GM19099 (cell line): Measurements from ENCODE around the gene HDAC4.

ENCODE experiments used
- POLR2A ChIP-seq: IDR thresholded peaks from 3 replicates; pipeline ENCODE4 v1.6.1; 2011; ENCODE audit warnings: low read depth; ENCODE audit not compliant: insufficient read length; ENCODE audit errors: extremely low read depth

Gene HDAC4

DNA sequence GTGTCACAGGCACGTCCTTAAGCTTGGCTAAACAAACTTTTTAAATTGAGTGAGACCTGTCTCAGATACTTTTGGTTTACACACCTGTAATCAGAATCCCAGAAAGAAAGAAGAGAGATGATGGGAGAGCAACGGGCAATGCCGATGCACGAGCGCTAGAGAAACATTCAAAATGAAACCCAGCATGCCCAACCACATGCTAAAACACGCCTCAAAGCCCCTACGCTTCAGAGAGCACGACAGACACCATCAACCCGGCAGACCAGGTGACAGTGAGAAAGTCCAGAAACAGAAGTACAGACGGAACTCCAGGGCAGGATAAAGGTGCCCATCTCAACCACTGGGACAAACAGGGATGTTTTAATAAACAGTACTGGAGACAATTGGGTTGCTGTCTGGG, 85.5 kb downstream of the HDAC4 start:
- TF ChIP-seq POLR2A = no peak

GRCh38 chr2:239313776-239314175, 87.0 kb downstream of the HDAC4 start:
- TF ChIP-seq POLR2A = no peak

DNA sequence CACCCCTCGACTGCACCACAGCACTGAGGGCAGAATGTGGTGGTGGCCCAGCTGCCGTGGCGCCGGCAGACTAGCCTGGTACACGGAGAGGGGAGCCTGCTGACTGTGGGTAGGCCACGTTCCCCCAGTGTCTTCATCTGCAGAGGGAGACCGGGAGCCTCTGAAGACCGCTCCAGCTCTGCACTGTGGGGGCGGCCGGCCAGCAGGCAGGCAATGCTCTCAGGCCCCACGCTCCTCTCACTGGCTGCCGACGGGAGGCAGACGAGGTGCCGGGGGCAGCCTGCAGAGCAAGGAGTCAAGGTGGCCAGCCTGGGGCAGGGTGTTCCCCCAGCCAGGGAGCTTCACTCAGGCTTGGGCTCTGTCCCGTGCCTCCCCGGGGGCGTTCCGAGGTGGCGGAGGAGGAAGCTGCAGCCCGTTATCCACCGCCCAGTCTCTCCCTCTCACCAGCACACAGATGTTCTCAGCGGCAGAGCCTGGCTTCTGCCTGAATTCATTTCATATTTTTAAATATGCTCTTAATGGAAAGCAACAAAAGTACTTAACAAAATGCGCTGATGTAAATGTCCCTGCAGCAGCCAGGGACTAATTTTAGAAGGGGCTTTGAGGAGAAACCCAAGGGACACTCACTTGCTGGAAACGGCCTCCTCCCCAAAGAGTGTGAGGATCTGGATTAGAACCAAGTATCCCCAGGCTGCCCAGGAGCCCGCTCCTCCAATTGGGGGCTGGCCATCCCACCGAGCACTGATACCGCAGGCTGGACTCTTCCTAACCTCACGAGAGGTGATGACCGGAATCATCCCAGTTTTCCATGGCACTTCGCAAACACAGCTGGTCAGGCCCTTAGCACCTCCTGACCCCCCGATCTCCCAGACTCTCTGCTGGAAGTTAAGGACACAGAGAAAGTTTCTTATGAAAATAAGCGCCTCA, 87.8 kb downstream of the HDAC4 start:
- TF ChIP-seq POLR2A = no peak

GRCh38 chr2:239312081-239312511, 88.7 kb downstream of the HDAC4 start:
- TF ChIP-seq POLR2A = no peak

DNA sequence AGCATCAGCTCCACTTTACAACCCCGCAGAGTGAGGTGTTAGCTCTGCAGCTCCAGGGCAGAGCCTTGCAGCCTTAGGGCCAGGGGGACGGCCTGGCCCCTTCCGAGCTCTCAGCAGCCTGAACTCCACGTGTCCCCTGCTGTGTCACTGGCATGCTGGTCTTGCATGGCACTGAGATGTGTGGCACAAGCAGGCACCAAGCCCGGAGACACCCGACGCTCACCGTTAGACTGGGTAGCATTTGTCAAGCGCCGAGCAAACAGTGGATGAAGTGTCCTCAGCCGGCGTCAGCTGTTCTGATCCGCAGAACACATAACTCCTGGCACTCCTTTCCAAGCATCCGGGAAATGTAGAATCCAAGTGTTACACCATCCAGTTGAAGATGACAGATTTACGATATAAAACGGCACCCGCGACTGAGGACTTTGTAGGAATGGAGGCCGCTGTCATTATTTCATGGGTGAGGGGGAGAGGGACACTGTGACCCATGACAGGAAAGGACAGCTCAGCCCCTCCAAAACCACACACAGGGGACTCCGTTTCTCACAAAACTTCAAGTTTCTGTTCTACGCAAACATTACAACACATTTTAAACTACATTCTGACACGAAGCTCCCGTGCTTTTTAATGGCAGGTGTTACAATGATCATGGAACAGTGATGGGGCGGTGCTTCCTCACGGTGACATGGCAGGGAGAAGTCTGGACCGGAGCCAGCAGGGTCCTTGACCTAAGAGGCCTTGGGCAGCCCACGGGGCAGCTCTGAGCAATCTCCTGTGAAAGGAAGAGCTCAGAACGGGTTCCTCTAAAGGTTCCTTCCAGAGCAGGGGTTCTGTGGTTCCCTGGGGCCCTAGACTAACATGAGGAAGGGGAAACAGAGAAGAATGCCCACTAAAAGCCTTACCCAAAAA, 89.4 kb downstream of the HDAC4 start:
- no peak for TF ChIP-seq POLR2A

DNA sequence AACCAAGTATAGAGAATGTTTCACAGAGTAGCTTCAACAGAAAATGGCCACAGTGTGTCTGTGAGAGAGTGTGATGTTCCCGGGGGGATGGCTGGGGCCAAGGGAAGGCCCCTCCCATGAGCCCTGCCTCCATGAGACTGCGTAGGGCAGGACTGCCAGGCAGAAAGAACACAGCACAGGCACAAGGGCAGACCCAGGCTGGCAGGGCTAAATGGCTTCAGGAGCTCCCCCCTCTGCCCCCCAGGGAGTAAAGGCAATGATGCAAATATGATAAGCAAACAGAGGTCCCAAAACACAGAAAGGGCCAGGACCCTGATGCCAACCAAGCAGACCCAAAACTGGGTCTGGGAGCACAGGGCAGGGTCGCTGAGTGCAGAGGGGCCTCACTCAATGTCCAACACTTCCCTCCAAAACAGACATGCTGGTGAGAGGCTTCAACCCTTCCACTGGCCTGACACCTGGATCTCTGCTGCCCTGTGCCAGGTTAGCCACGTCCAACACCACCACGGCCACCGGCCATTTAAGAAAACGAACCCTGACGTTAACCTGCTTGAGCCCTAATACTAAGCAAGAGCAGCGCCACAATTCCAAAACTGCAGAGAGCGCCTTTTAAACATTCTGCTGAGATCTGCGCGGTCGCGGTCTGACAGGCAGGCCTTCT, 90.3 kb downstream of the HDAC4 start:
- TF ChIP-seq POLR2A = no peak

DNA sequence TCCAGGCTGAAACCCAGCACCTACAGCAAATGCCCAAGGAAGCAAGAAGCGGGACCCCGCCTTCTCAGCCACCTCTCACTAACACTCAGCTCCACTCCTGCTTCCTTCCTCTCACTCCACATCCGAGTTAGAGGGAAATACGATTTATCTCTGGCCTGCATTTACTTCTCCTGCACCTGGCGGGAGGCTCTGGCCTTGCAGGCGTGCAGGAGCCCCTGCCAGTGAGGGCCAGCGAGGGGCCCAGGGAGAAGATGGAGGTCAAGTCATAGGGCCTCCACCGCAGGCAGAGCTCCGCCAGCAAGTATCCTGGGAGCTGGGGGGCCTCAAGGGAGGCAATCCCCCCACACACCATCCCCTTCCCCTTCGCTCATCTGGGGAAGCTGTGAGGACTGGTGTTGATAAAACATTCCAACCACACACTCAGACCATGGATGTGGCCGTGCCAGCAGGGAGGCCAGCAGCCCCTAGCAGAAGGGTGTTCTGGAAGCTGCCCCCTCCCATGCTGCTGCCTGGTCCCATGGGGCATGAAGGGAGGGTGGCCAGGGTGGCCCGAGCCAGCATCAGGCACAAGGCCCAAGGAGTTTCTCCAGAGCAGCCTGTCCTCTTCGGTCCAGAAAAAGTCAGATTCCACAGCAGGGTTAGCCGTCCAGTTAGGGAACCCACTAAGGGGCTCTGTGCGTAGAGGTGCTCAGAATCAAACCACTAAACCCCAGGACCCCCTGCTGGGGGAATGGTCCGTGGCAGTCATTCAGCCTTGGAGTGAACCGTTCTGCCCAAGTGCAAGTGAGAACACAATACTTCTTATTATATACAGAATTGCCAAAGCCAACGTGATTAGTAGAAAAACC, 91.2 kb downstream of the HDAC4 start:
- TF ChIP-seq POLR2A = no peak

DNA sequence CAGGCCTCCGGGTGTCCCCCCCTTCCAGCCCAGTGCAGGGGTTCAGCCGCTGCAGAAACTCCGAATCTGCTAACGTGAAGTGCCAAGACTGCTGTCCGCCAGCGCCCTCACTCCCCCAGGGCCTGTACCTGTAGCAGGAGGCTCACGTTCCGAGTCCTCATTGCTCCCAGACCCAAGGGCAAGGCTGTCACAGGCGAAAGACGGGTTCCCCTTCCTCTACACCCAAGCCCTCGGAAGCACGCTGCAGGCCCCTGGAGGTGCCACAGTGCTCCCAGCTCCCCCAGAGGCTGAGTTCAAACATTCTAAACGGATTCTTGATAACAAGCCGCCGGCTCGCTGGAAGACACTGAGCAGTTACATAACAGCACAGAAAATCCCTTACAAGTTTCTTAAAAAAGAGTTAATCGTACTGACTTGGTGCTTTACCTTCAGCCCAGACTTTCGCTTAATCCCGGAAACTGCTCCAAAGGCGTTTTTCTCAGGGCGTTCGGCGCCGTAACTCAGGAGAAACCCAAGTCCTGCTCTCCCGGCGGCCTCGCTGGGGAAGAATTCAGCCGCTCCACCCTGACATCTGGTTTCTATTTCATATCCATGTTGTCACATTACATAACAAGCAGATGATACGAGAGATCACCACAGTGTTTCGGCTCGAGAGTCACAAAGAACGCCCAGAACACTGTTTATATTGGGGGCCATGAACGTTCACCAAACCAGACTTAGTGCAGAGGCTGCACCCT, 92.0 kb downstream of the HDAC4 start:
- TF ChIP-seq POLR2A = no peak

DNA sequence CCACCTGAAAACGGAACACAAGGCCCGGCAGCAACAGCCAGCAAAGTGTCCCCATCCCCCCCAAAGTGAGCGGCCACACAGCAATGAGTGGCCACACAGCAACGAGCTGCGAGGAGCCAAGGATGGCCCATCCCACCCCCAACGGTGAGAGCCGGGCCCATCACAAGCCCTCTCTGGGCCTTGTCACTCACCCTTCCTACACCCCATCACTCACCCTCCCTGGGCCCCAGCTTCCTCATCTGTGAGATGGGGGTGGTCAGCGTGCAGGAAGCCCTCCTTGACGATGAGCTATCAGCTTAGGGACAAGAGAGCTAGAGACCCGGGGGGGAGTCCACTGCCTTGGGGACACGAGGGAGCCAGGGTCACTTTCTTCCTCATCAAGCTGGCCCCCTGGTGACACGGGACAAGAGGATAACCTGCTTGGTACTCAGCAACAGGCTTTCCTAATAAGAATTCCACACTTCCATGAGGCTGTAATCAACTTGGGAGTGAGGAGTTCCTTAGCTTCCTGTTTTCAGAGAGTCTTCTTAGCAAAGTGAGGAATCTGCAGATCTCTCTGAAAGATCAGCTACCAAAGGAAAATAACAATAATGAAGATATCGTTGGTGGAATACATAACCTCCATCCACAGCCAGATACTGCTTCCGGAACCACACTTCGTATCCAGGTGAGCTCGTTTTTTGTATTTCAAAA, 92.8 kb downstream of the HDAC4 start:
- no peak for TF ChIP-seq POLR2A

GRCh38 chr2:239307221-239307569, 93.6 kb downstream of the HDAC4 start:
- no peak for TF ChIP-seq POLR2A

- no peak for TF ChIP-seq POLR2A
Observed at GRCh38 chr2:239306274-239307220, 94.3 kb downstream of the HDAC4 start.

DNA sequence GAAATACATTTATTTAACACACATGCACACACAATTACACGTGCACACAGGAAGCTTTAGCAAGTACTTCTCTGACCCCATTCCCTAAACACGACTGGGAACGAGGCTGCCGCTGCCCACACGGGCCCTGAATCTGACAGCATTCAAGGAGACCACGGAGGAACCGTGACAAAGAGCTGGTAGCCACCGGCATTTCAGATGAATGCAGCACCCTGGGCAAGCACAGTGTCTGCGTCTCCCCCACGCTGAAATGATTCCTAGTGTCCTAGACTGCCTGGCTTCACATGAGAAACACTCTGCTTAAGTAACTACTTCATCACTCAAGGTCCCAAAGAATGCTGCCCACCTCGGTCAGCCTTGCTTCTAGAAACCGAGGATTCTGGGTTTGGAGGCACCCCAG, 95.0 kb downstream of the HDAC4 start:
- TF ChIP-seq POLR2A = no peak
